HTR-8/SVneo (cell line): ENCODE measurements around the gene ZNF768.
"Not testable (repeated sequence)": the region's sequence is repeated elsewhere in the genome, so short reads cannot be mapped to it uniquely, and the experiment has no call there.

Experiments used
- DNase-seq: peaks from one replicate; pipeline ENCODE4 v3.0.0; 2011; ENCODE audit warnings: low spot score, mixed read lengths; ENCODE audit not compliant: insufficient read length
- FAIRE-seq: peaks from 2 replicates; lab custom pipeline; 2011; peaks lifted over from hg19 to GRCh38; lab: Jason Lieb, UNC

Gene ZNF768

DNA sequence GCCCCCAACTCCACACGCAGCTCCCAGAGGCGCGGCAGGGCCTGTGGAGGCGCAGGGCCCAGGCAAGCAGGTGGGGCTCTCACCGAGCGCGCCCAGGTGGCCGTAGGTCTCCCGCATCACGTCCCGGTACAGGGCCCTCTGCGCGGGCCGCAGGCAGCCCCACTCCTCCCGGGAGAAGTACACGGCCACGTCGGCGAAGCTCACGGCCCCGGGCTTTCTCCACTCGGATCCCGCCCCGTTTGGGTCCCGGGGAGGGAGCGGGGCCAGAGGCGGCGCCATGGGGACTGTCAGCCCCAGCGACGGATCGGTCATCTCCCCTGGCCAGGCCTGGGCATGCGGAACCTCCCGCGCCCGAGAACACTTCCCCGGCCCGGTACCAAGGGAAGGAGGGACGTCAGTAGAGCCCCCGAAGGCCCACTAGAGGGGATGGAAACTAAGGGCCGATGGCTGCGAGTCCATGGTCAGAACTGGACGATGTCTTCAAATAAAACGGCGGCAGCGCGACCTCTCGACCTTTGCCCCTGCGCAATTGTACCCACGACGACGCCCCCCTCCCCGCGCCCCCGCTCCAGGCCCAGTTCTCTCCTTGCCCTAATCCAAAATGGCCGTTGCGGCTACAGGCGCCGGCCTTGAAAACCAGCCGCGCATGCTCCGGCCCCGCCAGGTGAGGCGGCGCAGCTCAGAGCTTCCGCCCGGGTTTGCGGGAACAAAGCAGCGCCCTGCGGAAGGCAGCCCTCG lies 8.2 kb upstream of the ZNF768 start, which contains the start of gene ZNF747:
Gene ZNF747, minus strand, starts transcription at position 491 of the 738 bp plus-strand sequence. Its CDS starts 179 bp downstream, at position 312.
- peak; percentile 89 for DNase-seq
- FAIRE-seq, result no peak

DNA sequence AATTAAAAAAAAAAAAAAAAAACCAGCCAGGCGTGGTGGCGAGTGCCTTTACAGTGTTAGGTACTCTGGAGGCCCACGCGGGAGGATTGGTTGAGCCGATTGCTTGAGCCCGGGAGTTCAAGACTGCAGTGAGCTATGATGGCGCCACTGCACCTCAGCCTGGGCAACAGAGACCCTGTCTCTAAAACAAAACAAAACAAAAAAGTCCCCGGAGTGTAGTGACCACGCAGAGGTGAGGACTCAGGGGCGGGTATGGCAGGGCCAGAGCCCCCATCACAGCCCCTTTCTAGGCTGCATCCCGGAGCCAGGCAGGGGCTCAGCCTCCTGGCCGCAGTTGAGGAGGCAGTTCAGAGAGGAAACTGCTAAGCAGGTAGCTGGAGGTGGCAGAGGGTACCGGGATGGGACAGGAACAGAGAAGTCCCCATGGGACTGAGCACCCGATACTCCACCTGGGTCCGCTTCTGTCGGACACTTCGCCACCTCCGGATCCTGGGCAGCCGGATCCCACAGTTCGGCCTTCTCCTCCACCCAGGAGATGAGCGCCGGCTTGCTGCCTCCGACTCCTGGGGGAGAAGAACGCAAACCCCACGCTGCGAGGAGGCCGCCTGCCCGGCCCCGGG lies 7.5 kb upstream of the ZNF768 start:
- FAIRE-seq, result no peak
- no peak for DNase-seq

DNA sequence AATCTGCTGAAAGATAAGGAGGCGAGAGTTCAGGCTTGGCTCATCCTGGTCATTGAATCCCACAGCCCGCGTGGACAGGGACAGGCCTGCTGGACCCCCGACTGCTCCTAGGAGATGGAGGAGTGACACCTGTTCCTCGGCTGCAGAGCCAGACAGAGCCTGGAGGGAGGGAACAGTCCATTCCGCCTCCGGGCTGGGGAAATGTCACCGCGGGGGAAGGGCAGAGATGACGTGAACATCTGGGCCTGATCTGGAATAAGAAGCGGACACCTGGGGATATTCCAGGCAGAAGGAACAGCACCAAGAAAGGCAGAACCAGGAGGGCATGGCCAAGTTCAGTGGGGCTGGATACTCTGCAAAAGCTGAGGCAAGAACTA lies 6.8 kb upstream of the ZNF768 start:
- FAIRE-seq (no peak), DNase-seq (no peak)

DNA sequence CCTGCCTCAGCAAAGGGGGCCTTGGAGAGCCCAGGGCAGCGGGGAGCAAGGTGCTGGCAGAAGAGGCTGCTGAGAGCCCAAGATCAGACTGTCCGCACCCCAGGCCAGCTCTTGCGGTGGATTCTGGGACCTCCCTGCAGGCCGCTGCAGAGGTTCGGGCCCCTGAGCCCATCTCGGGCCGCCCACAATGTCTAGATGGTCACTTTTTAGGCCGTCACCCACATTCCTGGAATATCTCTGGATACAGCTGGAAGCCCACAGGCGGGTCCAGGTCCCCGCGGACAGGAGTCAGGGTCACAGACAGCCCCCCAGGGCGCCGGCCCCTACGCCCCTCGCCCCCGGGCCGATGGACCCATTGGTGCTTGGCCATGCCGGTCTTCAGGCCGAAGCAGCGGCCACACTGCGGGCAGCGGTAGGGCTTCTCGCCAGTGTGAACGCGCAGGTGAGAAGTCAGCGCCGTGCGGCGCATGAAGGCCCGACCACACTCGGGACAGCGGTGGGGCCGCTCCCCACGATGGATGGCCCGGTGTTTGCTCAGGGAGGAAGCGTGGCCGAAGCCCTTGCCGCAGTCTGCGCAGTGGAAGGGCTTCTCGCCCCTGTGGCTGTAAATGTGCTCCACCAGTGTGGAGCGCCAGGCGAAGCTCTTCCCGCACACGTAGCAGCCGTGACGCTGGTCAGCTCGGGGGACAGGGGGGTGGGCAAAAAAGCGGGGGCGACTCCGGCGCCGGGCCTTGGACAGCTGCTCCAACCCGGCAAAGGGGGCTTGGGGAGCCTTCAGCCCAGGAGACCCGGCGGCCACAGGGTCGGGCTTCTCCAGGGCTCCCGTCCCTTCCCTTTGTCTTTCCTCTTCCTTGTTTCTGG lies 6.1 kb upstream of the ZNF768 start:
- DNase-seq (no peak), FAIRE-seq (no peak)

DNA sequence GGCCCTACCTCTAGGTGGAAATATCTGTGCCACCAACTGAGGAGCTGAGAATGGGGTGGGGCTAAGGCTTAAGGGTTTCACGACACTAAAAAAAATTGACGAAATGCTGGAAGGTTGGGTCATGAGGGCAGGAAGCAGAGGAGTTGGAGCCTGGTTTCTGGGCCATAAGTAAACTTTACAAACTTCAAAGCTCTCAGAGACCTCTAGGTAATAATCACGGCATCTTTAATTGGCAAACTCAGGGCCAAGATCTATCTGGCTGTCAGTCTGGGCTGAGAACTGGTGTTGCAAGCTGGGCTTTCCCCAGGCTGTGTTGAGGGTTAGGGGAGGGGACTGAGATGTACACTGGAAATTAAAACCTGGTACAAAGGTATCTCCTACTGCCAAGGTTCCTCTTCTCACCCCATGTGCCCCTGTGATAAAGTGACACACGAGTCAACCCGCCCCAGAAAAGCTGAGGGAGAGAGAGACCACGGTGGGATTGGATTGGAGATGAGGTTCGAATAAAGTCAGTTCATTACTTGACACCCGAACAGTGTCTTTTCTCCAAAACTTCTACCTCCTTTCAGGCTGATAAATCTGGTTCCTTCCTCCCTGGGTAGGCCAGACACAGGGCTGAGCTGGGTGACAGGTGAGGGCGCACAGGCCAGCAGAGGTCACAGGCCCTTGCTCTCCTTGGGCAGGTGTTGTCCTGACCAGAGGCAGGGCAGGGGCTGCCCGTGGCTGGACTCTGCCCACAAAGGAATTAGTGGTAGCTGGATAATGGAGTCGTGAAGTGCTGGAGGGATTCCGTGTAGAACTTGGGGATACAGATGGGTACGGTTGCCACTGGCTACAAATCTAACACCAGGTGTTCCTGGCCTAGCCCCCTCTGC lies 4.0 kb upstream of the ZNF768 start:
- DNase-seq (no peak), FAIRE-seq (no peak)

DNA sequence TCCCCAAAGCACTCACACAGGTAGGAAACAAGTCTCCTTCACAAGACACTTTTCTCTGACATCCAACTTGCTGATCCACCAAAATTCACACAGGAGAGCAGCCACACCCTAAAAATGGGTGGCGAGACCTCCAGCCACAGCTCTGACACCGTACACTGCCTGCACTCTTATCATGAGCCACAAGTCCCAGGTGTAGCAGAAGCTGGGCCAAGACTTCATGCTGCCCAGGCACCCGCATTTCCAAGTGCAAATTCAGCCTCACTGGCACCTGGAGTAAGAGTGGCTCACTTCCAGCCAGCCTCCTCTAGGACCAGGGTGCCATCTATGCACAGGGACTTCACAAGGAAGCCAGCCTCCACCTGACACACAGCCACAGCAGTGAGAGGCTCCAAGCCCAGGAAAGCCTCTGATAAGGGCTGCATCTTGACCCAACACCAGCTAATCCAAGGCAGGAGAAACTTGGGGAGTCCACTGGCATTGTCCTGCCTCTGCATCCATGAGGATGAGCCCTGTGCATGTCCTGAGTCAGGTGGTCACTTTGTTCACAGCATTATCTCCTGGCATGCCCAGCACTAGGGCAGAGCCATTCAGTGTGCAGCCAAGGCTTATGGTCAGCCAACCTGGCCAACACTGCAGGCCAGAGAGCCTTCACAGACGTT lies 2.6 kb upstream of the ZNF768 start:
- no peak for DNase-seq
- FAIRE-seq, result peak; percentile 23

DNA sequence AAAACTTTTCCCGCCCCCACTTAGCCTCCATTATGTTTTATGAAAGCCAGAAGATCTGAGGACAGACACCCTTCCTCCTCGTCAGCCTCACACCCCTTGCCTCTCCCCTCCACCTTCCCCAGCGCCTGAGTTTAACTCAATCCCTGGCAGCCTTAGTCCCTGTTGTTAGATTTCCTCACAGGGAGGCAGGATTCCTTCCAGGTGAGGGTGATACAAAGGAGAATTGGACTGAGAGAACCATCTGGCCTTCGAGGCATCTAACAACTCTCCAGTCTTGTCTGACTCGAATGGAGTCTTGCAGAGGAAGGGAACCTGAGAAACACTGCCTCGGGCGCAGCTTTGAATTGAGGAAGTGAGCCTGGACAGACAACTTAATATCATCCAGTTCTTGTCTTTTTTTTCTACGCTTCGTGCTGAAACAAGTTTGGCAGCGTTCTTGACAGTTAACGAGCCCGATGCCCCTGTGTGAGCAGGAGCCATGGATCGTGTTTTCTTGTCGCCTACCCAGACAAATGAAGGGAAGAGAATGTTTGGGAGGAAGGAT lies 1.3 kb upstream of the ZNF768 start:
- no peak for FAIRE-seq
- no peak for DNase-seq

DNA sequence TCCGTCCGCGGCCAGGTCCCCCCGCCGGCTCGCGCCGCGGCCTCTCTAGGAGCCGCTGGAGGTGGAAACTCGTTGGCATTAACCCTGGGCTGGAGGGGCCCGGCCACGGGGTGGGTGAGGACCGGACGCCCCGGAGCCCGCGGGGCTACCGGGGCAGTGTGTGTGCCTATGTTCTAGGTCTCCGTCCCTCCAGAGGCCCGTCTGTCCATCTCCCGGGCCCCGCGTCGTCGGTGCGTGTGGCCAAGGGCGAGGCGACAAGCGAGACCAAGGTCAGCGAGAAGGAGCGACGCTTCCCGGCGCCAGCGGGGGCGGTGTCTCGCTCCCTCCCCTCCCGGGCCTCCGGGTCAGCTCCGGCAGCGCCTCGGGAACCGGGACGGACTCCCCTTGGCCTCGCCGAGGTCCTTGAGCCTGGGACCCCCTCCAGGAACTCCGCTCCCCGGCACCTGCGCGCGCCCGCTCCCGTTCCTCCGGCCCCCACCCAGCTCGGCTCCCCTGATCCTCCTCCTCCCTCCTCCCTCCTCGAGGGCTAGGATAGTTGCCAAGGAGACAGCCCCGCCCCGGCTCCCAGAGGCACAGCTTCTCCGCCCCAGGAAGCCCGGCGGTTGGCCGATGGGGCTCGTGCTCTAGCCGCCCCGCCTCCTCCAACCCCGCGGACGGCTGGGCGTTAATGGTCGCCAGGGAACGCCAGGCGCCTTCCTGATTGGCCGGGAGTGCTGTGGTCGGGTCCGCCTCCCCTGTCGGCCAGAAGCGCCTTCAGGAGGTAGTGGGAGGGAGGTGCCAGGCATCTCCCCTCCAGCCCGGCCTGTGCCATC lies 663 bp upstream of the ZNF768 start:
- DNase-seq (peak; percentile 97), FAIRE-seq (peak; percentile 95)

DNA sequence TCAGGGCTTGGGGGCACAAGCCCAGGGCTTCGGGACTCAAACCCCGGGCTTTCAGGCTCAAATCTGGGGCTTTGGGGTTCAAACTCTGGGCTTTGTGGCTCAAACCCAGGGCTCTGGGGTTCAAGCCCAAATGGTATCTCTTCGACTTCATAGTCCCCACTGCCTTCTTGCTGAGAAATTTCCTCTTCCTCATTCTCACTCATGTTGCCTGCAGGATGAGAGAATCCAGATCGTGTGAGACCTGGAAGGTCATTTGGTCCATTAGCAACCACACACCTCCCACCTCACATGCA lies 576 bp downstream of the ZNF768 start:
- no peak for DNase-seq
- FAIRE-seq, result no peak

DNA sequence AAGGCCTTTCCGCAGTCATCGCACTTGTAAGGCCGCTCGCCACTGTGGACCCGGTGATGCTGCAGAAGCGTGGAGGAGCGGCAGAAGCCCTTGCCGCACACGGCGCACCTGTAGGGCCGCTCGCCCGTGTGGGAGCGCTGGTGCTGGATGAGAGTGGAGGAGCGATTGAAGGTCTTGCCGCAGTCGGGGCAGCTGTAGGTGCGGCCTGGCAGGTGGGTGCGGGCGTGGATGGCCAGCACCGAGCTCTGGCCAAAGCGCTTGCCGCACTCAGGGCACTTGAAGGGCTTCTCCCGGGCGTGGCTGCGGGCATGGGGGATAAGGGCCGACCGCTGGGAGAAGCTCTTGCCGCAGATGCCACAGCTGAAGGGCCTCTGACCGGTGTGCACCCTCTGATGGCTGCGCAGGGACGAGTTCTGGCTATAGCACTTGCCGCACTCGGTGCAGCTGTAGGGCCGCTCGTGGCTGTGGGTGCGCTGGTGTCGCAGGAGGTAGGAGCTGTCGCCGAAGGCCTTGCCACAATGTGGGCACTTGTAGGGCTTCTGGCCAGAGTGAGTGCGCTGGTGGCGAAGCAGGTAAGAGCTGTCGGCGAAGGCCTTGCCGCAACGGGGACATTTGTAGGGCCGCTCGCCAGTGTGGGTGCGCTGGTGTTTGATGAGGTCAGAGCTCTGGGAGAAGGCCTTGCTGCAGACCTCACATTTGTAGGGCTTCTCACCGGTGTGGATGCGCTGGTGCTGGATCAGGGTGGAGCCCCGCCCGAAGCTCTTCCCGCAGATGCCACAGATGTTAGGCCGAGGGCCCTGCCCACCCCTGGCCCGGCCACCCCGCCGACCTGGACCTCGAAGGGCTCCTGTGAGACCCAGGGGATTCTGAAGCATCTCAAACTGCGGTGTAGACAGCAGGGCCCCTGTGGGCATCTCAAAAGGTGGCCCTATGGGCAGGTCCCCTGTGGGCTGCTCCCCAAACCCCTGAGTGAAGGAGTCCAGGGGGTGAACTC lies 1.5 kb downstream of the ZNF768 start:
- FAIRE-seq (no peak), DNase-seq (no peak)

DNA sequence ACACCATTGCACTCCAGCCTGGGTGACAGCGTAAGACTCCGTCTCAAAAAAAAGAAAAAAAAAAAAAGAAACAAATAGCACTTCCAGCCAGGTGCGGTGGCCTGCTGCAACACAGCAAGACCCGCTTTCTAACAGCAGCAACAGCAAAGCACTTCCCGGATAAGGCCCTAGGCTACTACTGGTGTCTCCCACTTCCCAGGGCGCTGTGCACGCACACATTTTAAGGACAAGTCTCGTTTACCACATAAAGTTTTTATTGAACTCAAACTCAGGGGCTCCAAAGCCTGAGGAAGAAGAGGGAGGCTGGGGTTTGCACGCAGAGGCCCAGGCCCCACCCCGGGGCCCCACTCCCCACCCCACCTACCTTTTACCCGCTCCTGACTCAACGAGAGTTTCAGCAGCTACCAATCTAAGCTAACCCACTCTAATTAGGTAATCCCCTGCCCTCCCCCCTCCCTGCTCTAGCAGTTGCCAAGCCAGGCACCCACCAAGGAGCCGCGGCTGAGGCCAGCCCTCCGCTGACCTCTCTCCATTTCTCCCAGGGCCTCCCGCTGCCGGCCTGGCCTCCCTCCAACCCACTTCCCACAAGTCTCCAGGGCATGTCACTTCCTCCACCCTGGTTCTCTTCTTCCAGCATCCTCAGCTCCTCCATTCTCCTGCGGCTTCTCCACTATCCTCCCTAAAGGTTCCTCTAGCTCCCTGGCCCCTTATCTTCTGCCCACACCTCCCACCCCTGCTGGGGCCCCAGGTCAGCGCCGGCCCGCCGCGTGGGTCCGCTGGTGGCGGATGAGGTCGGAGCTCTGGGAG lies 2.4 kb downstream of the ZNF768 start:
- no peak for FAIRE-seq

DNA sequence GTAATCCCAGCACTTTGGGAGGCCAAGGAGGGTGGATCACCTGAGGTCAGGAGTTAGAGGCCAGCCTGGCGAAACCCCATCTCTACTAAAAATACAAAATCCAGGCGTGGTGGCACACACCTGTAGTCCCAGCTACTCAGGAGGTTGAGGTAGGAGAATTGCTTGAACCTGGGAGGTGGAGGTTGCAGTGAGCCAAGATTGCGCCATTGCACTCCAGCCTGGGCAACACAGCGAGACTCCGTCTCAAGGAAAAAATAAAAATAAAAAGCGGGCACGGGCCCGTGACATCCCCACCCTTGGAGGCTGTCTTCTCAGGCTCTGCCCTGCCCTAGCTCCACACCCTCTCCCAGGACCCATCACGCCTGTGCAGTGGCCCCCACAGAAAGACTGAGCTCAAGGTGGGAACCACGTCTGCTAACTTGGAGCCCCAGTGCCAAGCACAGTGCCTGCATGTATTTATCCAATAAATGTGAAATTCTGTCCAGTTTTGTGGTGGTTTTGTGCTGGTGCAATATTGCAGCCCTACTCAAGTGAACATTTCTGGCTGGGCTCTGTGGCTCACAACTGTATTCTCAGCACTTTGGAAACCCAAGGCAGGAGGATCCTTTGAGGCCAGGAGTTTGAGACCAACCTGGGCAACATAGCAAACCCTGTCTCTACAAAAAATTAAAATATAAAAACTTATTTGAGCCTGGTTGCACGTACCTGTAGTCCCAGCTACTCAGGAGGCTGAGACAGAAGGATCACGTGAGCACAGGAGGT lies 3.5 kb downstream of the ZNF768 start:
- FAIRE-seq, DNase-seq: not testable (repeated sequence)

More for the DNA sequence above, 2.4 kb downstream of the ZNF768 start:
- DNase-seq, result no peak

DNA sequence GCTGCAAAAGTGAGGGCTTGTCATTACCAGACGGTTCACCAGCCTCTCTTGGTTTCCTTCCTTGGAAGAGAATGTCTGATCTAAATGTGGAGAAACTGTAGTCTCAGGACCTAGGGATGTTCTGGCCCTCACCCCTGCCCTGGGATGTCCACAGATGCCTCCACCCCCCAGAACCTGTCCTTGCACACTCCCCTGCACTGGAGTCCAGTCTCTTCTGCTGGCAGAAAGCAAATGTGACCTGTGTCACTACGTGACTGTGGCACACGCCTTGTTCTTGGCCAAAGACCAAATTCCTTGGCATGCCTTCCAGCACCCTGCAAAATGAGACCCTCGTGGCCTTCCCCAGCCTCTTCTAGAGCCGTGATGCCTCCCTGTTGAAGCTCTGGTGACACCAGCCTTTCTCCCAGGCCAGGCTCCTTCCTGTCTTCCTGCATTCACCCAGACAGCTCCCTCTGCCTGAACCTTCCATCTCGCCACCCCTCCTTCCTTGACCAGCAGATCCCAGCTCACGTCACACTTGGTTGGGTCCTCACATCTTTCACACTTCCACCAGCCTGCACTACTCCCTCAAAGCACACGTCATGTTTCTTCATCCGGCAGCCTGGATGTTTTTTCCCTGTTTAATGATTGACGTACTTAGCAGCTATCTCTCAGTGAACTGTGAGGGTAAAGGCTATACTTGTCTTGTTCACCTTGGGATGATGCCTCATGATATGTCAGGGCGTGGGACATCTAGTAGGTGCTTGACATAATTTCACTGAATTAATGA lies 4.3 kb downstream of the ZNF768 start:
- FAIRE-seq (no peak), DNase-seq (no peak)

DNA sequence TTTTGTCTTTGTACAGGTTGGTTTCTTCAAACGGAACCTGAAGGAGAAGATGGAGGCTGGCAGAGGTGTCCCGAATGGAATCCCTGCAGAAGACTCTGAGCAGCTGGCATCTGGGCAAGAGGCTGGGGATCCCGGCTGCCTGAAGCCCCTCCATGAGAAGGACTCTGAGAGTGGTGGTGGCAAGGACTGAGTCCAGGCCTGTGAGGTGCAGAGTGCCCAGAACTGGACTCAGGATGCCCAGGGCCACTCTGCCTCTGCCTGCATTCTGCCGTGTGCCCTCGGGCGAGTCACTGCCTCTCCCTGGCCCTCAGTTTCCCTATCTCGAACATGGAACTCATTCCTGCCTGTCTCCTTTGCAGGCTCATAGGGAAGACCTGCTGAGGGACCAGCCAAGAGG lies 4.9 kb downstream of the ZNF768 start:
- DNase-seq (no peak), FAIRE-seq (no peak)
